GM13977 (cell line): Measurements from ENCODE around the gene GNG14.
"Not testable (repeated sequence)": the region's sequence is repeated elsewhere in the genome, so short reads cannot be mapped to it uniquely, and the experiment has no call there.

Experiments used
- DNase-seq: peaks from one replicate; pipeline ENCODE4 v3.0.0; 2012; ENCODE audit warnings: low spot score
- CTCF ChIP-seq: IDR thresholded peaks from 2 replicates; pipeline ENCODE4 v1.5.1; 2012; ENCODE audit warnings: mild to moderate bottlenecking, control low read depth; ENCODE audit not compliant: insufficient read depth; ENCODE audit errors: extremely low read depth, missing control alignments
- in situ Hi-C: fragments of 300-500 bp; cut with MboI; formaldehyde crosslinking; loops from one replicate; pipeline ENCODE4 v1.12.0; 2022; ENCODE audit warnings: low sequenced_read_pairs, low pct_unique_long_range_greater_than_20kb, mixed read lengths, inconsistent platforms; ENCODE audit not compliant: unreplicated experiment

The GNG14 gene

DNA sequence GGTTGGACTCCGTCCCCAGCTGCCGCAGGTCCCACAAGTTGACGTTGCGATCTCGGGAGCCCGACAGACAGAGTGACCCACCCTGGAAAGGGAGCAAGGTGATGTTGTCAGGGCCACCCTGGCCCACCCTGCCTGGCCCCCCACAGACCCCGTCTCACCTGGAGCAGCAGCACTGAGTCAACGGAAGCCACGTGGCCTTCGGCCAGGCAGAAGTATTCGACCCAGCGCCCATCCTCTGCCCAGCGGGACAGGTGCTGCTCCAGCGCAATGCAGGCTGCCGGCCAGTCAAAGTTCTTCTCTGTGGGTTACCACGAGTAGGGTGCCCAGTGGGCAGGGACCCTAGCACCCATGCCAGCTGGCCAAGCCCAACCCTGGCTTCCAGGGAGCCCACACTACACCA, 6.8 kb downstream of the GNG14 start:
- in situ Hi-C loops, result no loop called here
- DNase-seq, result no peak
- TF ChIP-seq CTCF, result no peak

DNA sequence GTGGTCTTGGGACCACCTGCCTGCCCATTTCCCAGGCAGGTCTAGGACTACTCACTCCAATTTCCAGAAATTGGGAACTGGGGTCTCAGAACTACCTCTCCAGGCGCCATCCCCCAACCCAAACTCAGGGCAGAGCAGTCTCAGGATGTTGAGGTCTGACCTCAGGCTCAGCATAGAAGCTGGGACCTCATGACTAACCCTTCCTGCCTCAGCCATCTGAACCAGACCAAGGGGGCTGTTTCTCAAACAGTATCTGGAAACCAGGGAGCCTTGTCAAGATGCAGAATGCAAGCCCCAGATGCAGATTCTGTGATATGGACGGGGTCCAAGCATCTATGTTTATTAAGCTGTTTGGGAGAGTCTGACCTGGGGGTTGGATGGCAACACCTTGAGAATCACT, 7.3 kb downstream of the GNG14 start:
- DNase-seq, result no peak
- TF ChIP-seq CTCF, result no peak
- in situ Hi-C loops, result no loop called here

DNA sequence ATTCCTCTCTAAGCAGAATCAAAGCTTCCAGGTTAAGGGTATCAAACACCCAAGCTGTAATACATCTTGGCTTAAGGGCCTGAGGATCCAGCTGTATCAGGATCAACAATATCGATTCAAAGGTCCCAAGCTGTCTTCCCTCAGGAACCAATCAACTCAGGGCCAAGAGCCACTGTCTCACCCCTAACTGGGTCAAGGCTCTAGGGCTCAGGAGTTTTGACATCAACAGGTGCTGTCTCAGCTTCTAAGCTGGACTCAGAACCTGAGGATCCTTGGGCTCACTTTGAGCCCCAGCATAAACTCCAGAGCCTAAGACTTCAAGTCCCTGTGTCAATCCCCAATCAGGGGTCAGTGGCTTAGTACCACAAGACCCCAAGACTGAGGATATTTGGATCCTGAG, 7.7 kb downstream of the GNG14 start:
- no peak for TF ChIP-seq CTCF
- DNase-seq, result no peak
- in situ Hi-C loops, result no loop called here

GRCh38 chr19:12695997-12696365, 8.2 kb downstream of the GNG14 start:
- no peak for TF ChIP-seq CTCF
- no peak for DNase-seq
- in situ Hi-C loops, result no loop called here

- peak; percentile 99 for DNase-seq
- no peak for TF ChIP-seq CTCF
- in situ Hi-C loops, result no loop called here
These were observed 8.9 kb downstream of the GNG14 start, which contains the start of gene FBXW9 for GRCh38 chr19:12696366-12697335. Gene FBXW9, minus strand, starts transcription at chr19:12696631. Its CDS starts 50 bp downstream, at chr19:12696581.

- in situ Hi-C loops, DNase-seq: not testable (repeated sequence)
These were observed 9.6 kb downstream of the GNG14 start for GRCh38 chr19:12697425-12697824.

GRCh38 chr19:12698138-12698537, 10.3 kb downstream of the GNG14 start:
- TF ChIP-seq CTCF, result no peak
- in situ Hi-C loops, result no loop called here
- no peak for DNase-seq
